Erythroblast (primary cell): ENCODE results near the gene TTLL5.

Experiments used
- GATA1 ChIP-seq: IDR thresholded peaks from 2 replicates; pipeline ENCODE4 v1.6.1; 2011; ENCODE audit warnings: low read depth, mild to moderate bottlenecking, control low read depth, low read length, moderate library complexity
- POLR2A ChIP-seq: IDR thresholded peaks from 2 replicates; pipeline ENCODE4 v1.6.1; 2011; ENCODE audit warnings: mild to moderate bottlenecking, low read length

- no peak for TF ChIP-seq POLR2A
- no peak for TF ChIP-seq GATA1
Measured at GRCh38 chr14:75690010-75690409, 29.0 kb downstream of the TTLL5 start.
